CD14-positive monocyte (primary cell): ENCODE results near the gene FBN1. TPM values are rescaled to one million over a fixed set of nuclear protein-coding genes. Genes with fewer than 3 reads are reported as not detected.

Experiments used
- DNase-seq, 3 donors: peaks; one replicate each; pipeline ENCODE4 v3.0.0-alpha.2; 2011 to 2022
- H2AFZ ChIP-seq: 2 replicates; pipeline ENCODE4 v1.6.0; 2012; ENCODE audit warnings: mild to moderate bottlenecking, low read depth, low read length, inconsistent platforms; ENCODE audit not compliant: insufficient read depth, poor library complexity, severe bottlenecking
- H3K27ac ChIP-seq, 2 donors: 1 replicate in 1 of 2; 2 replicates in 1 of 2; pipeline ENCODE4 v1.5.1; 2012 to 2013; ENCODE audit warnings: low read length in 2 of 2, control low read depth in 1 of 2, inconsistent platforms in 1 of 2, low read depth in 1 of 2, mild to moderate bottlenecking in 1 of 2
- H3K27me3 ChIP-seq, 2 donors: one replicate each; pipeline versions ENCODE4 v1.6.0 to v1.6.1; 2011 to 2013; ENCODE audit warnings: low read length in 2 of 2; ENCODE audit not compliant: control insufficient read depth in 2 of 2, insufficient read depth in 2 of 2
- H3K36me3 ChIP-seq, 2 donors: replicated peaks in 1 of 2; 1 replicate in 1 of 2; 2 replicates in 1 of 2; pipeline versions ENCODE4 v1.5.1 to v1.6.1; 2012 to 2013; ENCODE audit warnings: low read length in 2 of 2, control low read depth in 1 of 2, inconsistent platforms in 1 of 2, mild to moderate bottlenecking in 1 of 2; ENCODE audit not compliant: insufficient read depth in 2 of 2, control insufficient read depth in 1 of 2
- H3K4me1 ChIP-seq, 2 donors: 1 replicate in 1 of 2; 2 replicates in 1 of 2; pipeline versions ENCODE4 v1.5.1 to v1.6.1; 2012 to 2013; ENCODE audit warnings: low read length in 2 of 2, control low read depth in 1 of 2, inconsistent platforms in 1 of 2, mild to moderate bottlenecking in 1 of 2, moderate library complexity in 1 of 2; ENCODE audit not compliant: insufficient read depth in 2 of 2, control insufficient read depth in 1 of 2
- H3K4me2 ChIP-seq: replicated peaks from 2 replicates; pipeline ENCODE3; 2012; ENCODE audit warnings: low read length, moderate library complexity, mild to moderate bottlenecking; ENCODE audit not compliant: poor library complexity, severe bottlenecking; ENCODE audit errors: extremely low read depth
- H3K4me3 ChIP-seq, 3 experiments: fragments of 200-600 bp in 1 of 3; sonication (generic) in 1 of 3; replicated peaks in 1 of 3; 1 replicate in 2 of 3; 2 replicates in 1 of 3; pipeline ENCODE4 v1.5.1; 2011 to 2013; ENCODE audit warnings: low read length in 3 of 3, mild to moderate bottlenecking in 3 of 3, control low read depth in 2 of 3, low read depth in 2 of 3, inconsistent platforms in 1 of 3, moderate library complexity in 1 of 3
- H3K79me2 ChIP-seq: 2 replicates; pipeline ENCODE4 v1.6.0; 2012; ENCODE audit warnings: mild to moderate bottlenecking, control low read depth, inconsistent platforms, low read length, moderate library complexity; ENCODE audit not compliant: insufficient read depth
- H3K9ac ChIP-seq: 2 replicates; pipeline ENCODE4 v1.6.0; 2017; ENCODE audit warnings: low read length, mild to moderate bottlenecking; ENCODE audit not compliant: insufficient read depth, poor library complexity, severe bottlenecking
- H3K9me3 ChIP-seq, 2 donors: replicated peaks in 1 of 2; 1 replicate in 1 of 2; 2 replicates in 1 of 2; pipeline versions ENCODE4 v1.5.1 to v1.6.1; 2012 to 2013; ENCODE audit warnings: low read length in 2 of 2, control low read depth in 1 of 2; ENCODE audit not compliant: control insufficient read depth in 1 of 2, insufficient read depth in 1 of 2
- H4K20me1 ChIP-seq: 2 replicates; pipeline ENCODE4 v1.6.0; 2012; ENCODE audit warnings: mild to moderate bottlenecking, low read length, control low read depth, moderate library complexity; ENCODE audit not compliant: insufficient read depth
- H3K27ac Mint-ChIP-seq, 7 donors: one replicate each; pipeline ENCODE4 v1.8.0; 2020; ENCODE audit warnings: mild to moderate bottlenecking in 7 of 7, mixed read lengths in 7 of 7, moderate library complexity in 6 of 7, inconsistent platforms in 2 of 7
- H3K27me3 Mint-ChIP-seq, 3 donors: one replicate each; pipeline ENCODE4 v1.8.0; 2021 to 2022; ENCODE audit warnings: low read depth in 3 of 3, mild to moderate bottlenecking in 3 of 3, mixed read lengths in 3 of 3, moderate library complexity in 3 of 3, inconsistent platforms in 1 of 3
- H3K36me3 Mint-ChIP-seq, 2 donors: one replicate each; pipeline ENCODE4 v1.8.0; 2020; ENCODE audit warnings: mixed read lengths in 2 of 2, inconsistent platforms in 1 of 2, mild to moderate bottlenecking in 1 of 2
- H3K4me1 Mint-ChIP-seq: one replicate; pipeline ENCODE4 v1.8.0; 2020; ENCODE audit warnings: mild to moderate bottlenecking, mixed read lengths
- H3K4me3 Mint-ChIP-seq, 2 donors: one replicate each; pipeline ENCODE4 v1.8.0; 2020; ENCODE audit warnings: mild to moderate bottlenecking in 2 of 2, mixed read lengths in 2 of 2, moderate library complexity in 1 of 2
- H3K9me3 Mint-ChIP-seq, 7 donors: one replicate each; pipeline ENCODE4 v1.8.0; 2020 to 2022; ENCODE audit warnings: mixed read lengths in 7 of 7, mild to moderate bottlenecking in 6 of 7, moderate library complexity in 6 of 7, inconsistent platforms in 2 of 7
- CTCF ChIP-seq: fragments of 200-600 bp; IDR thresholded peaks from one replicate; pipeline ENCODE4 v1.8.0; 2022; ENCODE audit warnings: antibody characterized with exemption, mild to moderate bottlenecking
- WGBS: methylation state at CpG from one replicate; pipeline ENCODE4 v1.1.5; 2013; ENCODE audit warnings: missing lambda C conversion rate; ENCODE audit not compliant: insufficient coverage; 5-methylcytosine and 5-hydroxymethylcytosine counted together
- intact Hi-C, 2 donors: fragments of 100-400 bp; cut with micrococcal nuclease; formaldehyde crosslinking; loops; one replicate each; pipeline versions ENCODE4 v1.15.0 to v1.15.1; 2023
- polyA plus RNA-seq, 3 donors: library from polyadenylated mRNA; depleted of rRNA in 1 of 3; unstranded in 2 of 3; stranded (reverse) in 1 of 3; fragments of 300-500 nt in 2 of 3; fragments of >200 nt in 1 of 3; fragmentation: Illumina TruSeq in 2 of 3; gene quantifications; 1 replicate in 2 of 3; 2 replicates in 1 of 3; pipeline ENCODE4 v1.2.3, GENCODE V29; 2012 to 2021

The FBN1 gene
- polyA plus RNA-seq, 3 donors, result 0.29 TPM; not detected in 2

GRCh38 chr15:48652510-48653076, 7.1 kb upstream of the FBN1 start:
- no peak overlapping the region for H3K27ac ChIP-seq
- no peaks in the 10 kb centered on the region for H3K9me3 ChIP-seq
- H3K9me3 Mint-ChIP-seq, result peaks cover 0 to 3% (median 0%) of the 10 kb centered on the region in 7 donors
- intact Hi-C loops, result no loop called here
- no peak overlapping the region for H3K9ac ChIP-seq
- no peak for DNase-seq
- H3K27me3 Mint-ChIP-seq, result peaks cover 5 to 12% (median 5%) of the 10 kb centered on the region in 3 donors
- no peak overlapping the region for H3K4me3 Mint-ChIP-seq
- no peaks in the 10 kb centered on the region for H3K36me3 Mint-ChIP-seq
- TF ChIP-seq CTCF, result no peak
- no peak overlapping the region for H3K27ac Mint-ChIP-seq
- no peak overlapping the region for H3K4me2 ChIP-seq
- no peak overlapping the region for H3K4me3 ChIP-seq
- WGBS, result 98% methylated on average over 5 of the region's 6 CpGs
- no peaks in the 10 kb centered on the region for H4K20me1 ChIP-seq
- H3K4me1 Mint-ChIP-seq, result no peaks in the 10 kb centered on the region
- H2AFZ ChIP-seq, result no peak overlapping the region
- no peaks in the 10 kb centered on the region for H3K79me2 ChIP-seq
- no peaks in the 10 kb centered on the region for H3K36me3 ChIP-seq
- H3K4me1 ChIP-seq, result no peaks in the 10 kb centered on the region
- no peaks in the 10 kb centered on the region for H3K27me3 ChIP-seq

GRCh38 chr15:48650931-48651330, 5.4 kb upstream of the FBN1 start:
- no peak overlapping the region for H3K27ac ChIP-seq
- H3K4me2 ChIP-seq, result no peak overlapping the region

More at GRCh38 chr15:48650931-48651330, 5.4 kb upstream of the FBN1 start:
- Mint-ChIP-seq H3K27me3 (peaks cover 20 to 29% (median 21%) of the 10 kb centered on the region in 3 donors), H3K4me3 (no peak overlapping the region), H3K27ac (no peak overlapping the region), H3K36me3 (no peaks in the 10 kb centered on the region), H3K9me3 (peaks cover 0 to under 1% (median 0%) of the 10 kb centered on the region in 7 donors), H3K4me1 (peaks cover 3% of the 10 kb centered on the region)
- peaks cover 15% of the 10 kb centered on the region in 2 donors for H3K27me3 ChIP-seq
- peaks cover 0 to 1% of the 10 kb centered on the region in 2 donors for H3K4me1 ChIP-seq
- intact Hi-C loops, result no loop called here
- H4K20me1 ChIP-seq, result no peaks in the 10 kb centered on the region
- H3K4me3 ChIP-seq, result no peak overlapping the region
- no peak for DNase-seq
- no peak overlapping the region for H2AFZ ChIP-seq
- H3K9ac ChIP-seq, result no peak overlapping the region
- H3K36me3 ChIP-seq, result no peaks in the 10 kb centered on the region
- no peaks in the 10 kb centered on the region for H3K79me2 ChIP-seq
- TF ChIP-seq CTCF, result no peak
- H3K9me3 ChIP-seq, result peaks cover 0 to under 1% of the 10 kb centered on the region in 2 donors
- 94% methylated on average over 2 of the region's 2 CpGs for WGBS
